ENCODE measurements around the gene MRPS25.

- TF ChIP-seq, protein P1, sequence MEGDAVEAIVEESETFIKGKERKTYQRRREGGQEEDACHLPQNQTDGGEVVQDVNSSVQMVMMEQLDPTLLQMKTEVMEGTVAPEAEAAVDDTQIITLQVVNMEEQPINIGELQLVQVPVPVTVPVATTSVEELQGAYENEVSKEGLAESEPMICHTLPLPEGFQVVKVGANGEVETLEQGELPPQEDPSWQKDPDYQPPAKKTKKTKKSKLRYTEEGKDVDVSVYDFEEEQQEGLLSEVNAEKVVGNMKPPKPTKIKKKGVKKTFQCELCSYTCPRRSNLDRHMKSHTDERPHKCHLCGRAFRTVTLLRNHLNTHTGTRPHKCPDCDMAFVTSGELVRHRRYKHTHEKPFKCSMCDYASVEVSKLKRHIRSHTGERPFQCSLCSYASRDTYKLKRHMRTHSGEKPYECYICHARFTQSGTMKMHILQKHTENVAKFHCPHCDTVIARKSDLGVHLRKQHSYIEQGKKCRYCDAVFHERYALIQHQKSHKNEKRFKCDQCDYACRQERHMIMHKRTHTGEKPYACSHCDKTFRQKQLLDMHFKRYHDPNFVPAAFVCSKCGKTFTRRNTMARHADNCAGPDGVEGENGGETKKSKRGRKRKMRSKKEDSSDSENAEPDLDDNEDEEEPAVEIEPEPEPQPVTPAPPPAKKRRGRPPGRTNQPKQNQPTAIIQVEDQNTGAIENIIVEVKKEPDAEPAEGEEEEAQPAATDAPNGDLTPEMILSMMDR (IDR thresholded peaks at IDR 0.05; ENCODE audit: low read depth, low read length): no peak
- TF ChIP-seq EZH2phosphoT487 (IDR thresholded peaks at IDR 0.05; ENCODE audit: low read depth): no peak
Measured at GRCh38 chr3:15044326-15044725, 20.8 kb downstream of the MRPS25 start.

Data from OCI-LY3 (cell line).